B cell (primary cell): ENCODE measurements around the gene BCKDK.

Experiments used
- EZH2 ChIP-seq: IDR thresholded peaks from 2 replicates; pipeline ENCODE4 v1.6.1; 2012; ENCODE audit warnings: borderline replicate concordance, low read depth, mild to moderate bottlenecking, moderate library complexity, low read length; ENCODE audit not compliant: insufficient read depth, poor library complexity, severe bottlenecking
- TF ChIP-seq, protein P1 (sequence below): fragments of 200-600 bp; IDR thresholded peaks from one replicate; pipeline ENCODE4 v1.8.0; 2022; ENCODE audit warnings: antibody characterized with exemption, mild to moderate bottlenecking

DNA sequence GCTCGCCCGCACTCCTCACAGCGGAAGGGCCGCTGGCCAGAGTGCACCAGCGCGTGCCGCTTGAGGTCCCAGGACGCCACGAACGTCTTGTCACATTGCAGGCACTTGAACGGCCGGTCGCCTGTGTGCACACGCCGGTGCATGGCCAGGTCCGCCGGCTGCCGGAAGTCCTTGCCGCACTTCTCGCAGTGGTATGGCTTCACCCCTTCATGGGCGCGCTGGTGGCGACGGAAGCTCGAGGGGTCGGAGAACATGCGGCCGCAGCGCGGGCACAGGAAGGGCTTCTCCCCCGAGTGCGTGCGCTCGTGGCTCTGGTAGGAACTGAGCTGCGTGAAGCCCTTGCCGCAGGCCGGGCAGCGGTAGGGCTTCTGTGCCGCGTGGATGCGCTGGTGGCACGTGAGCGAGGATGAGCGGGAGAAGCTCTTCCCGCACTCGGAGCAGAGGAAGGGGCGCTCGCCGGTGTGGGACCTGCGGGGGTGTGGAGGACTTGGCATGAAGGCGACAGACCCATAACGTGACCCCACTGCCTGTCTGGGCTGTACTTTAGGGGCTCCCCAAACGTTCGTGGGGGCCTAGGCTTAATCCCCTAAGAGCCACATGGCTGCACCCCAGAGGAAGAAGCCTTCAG, 46.3 kb upstream of the BCKDK start:
- TF ChIP-seq, protein P1, sequence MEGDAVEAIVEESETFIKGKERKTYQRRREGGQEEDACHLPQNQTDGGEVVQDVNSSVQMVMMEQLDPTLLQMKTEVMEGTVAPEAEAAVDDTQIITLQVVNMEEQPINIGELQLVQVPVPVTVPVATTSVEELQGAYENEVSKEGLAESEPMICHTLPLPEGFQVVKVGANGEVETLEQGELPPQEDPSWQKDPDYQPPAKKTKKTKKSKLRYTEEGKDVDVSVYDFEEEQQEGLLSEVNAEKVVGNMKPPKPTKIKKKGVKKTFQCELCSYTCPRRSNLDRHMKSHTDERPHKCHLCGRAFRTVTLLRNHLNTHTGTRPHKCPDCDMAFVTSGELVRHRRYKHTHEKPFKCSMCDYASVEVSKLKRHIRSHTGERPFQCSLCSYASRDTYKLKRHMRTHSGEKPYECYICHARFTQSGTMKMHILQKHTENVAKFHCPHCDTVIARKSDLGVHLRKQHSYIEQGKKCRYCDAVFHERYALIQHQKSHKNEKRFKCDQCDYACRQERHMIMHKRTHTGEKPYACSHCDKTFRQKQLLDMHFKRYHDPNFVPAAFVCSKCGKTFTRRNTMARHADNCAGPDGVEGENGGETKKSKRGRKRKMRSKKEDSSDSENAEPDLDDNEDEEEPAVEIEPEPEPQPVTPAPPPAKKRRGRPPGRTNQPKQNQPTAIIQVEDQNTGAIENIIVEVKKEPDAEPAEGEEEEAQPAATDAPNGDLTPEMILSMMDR: no peak
- no peak for TF ChIP-seq EZH2
